ENCODE data around the gene MND1.

DNA sequence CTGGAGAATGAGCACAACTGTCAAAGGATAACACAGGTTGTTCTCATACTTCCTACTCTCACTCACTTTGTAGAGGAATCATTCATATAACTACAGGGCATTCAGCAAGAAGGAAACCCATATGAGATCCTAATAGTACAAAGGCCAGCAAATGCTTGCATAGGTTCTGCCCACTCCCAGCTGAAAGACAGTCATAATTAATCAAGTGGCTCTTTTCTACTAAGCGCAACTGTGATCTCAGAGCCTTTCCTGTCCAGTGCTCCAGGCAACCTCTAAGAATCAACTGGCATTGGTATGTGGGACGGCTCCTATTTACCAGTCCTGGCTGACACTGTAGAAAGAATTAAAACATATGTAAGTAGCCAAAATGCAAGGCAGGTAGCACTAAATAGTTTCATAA lies 18.9 kb upstream of the MND1 start:
- TF ChIP-seq, protein P1, sequence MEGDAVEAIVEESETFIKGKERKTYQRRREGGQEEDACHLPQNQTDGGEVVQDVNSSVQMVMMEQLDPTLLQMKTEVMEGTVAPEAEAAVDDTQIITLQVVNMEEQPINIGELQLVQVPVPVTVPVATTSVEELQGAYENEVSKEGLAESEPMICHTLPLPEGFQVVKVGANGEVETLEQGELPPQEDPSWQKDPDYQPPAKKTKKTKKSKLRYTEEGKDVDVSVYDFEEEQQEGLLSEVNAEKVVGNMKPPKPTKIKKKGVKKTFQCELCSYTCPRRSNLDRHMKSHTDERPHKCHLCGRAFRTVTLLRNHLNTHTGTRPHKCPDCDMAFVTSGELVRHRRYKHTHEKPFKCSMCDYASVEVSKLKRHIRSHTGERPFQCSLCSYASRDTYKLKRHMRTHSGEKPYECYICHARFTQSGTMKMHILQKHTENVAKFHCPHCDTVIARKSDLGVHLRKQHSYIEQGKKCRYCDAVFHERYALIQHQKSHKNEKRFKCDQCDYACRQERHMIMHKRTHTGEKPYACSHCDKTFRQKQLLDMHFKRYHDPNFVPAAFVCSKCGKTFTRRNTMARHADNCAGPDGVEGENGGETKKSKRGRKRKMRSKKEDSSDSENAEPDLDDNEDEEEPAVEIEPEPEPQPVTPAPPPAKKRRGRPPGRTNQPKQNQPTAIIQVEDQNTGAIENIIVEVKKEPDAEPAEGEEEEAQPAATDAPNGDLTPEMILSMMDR (conservative IDR thresholded peaks at IDR 0.05; ENCODE audit: low read depth, low read length) = no peak
- TF ChIP-seq EZH2 (IDR thresholded peaks at IDR 0.05; ENCODE audit: low read length, unreplicated experiment) = no peak
